ENCODE data around the gene SMIM22. TPM values are rescaled to one million over a fixed set of nuclear protein-coding genes. Genes with fewer than 3 reads are reported as not detected.

Gene SMIM22
- total and polyA plus RNA-seq, 12 donors: 0.73 TPM; not detected in 11

DNA sequence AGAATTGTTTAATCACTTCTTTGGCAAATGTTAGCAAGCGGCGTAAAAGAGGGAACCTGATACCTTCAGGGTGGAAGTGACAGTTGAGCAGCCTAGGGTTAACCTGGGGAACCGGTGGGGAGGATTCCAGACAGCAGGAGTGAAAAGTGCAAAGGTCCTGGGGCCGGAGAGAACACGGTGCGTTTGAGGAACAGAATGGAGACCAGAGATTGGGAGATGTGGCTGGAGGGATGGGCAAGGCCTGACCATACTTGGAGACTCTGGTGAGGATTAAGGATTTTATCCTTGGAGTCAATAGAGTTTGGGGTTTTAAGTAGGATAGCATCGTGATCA lies 25.9 kb upstream of the SMIM22 start:
- H3K9me3 ChIP-seq: no peaks in the 10 kb centered on the region
- WGBS, 2 donors: 63 to 66% methylated on average over 7 of the region's 7 CpGs
- H3K4me1 ChIP-seq: peaks cover 12 to 35% (median 32%) of the 10 kb centered on the region in 9 donors
- peaks cover 0 to 12% (median 0%) of the 10 kb centered on the region in 9 donors for H3K36me3 ChIP-seq
- intact Hi-C loops (cut with DNase I): loop anchor here in 3 of 10 donors (5.0 kb wide), 3 partner anchors 33 to 188 kb away; partner anchors contain the start of genes ROGDI (in 3 of the 3), ANKS3 (in 1 of the 3), DNAAF8 (in 1 of the 3) and SEC14L5 (in 1 of the 3)
- H3K4me3 ChIP-seq: peak overlapping the region in 9 of 10 donors; percentile 42 to 97 (median 82)
- H3K27ac ChIP-seq: peak overlapping the region in 8 of 10 donors; percentile 84 to 93 (median 90)
- DNase-seq (no peak), ATAC-seq (no peak)
- H3K27me3 ChIP-seq: no peaks in the 10 kb centered on the region
- TF ChIP-seq, protein P1, sequence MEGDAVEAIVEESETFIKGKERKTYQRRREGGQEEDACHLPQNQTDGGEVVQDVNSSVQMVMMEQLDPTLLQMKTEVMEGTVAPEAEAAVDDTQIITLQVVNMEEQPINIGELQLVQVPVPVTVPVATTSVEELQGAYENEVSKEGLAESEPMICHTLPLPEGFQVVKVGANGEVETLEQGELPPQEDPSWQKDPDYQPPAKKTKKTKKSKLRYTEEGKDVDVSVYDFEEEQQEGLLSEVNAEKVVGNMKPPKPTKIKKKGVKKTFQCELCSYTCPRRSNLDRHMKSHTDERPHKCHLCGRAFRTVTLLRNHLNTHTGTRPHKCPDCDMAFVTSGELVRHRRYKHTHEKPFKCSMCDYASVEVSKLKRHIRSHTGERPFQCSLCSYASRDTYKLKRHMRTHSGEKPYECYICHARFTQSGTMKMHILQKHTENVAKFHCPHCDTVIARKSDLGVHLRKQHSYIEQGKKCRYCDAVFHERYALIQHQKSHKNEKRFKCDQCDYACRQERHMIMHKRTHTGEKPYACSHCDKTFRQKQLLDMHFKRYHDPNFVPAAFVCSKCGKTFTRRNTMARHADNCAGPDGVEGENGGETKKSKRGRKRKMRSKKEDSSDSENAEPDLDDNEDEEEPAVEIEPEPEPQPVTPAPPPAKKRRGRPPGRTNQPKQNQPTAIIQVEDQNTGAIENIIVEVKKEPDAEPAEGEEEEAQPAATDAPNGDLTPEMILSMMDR (IDR thresholded peaks at IDR 0.05): no peak

DNA sequence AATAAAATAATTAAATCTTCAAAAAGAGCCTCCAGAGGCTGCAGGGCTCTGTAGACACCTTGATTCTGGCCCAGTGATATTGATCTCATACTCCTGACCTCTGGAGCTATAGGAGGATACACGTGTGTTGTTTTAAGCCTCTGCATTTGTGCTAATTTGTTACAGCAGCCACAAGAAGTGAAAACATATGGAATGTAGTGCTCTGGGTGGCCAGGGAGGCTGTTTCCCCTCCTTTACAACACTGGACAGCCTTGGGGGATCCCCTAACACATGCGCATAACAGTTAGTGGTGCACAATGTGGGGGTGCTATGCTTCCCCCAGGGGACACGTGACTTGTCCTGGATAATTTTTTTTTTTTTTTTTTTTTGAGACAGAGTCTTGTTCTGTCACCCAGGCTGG lies 23.5 kb upstream of the SMIM22 start:
- 68 to 70% methylated on average over 3 of the region's 3 CpGs for WGBS, 2 donors
- no peak overlapping the region for H3K27ac ChIP-seq
- ATAC-seq (no peak), DNase-seq (no peak)
- intact Hi-C loops (cut with DNase I): no loop called here
- TF ChIP-seq, protein P1 (IDR thresholded peaks at IDR 0.05): no peak
- H3K4me1 ChIP-seq: peaks cover 7 to 17% (median 15%) of the 10 kb centered on the region in 9 donors
- no peaks in the 10 kb centered on the region for H3K27me3 ChIP-seq
- no peak overlapping the region for H3K4me3 ChIP-seq
- no peaks in the 10 kb centered on the region for H3K9me3 ChIP-seq
- H3K36me3 ChIP-seq: no peaks in the 10 kb centered on the region

DNA sequence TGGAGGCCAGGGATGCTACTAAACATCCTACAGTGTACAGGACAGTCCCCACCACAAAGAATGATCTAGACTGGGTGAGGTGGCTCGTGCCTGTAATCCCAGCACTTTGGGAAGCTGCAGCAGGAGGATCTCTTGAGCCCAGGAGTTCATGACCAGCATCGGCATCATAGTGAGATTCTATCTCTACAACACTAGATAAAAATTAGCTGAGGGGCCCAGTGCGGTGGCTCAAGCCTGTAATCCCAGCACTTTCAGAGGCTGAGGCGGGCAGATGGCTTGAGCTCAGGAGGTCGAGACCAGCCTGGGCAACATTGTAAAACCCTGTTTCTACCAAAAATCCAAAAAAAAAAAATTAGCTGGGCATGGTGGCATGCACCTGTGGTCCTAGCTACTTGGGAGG lies 22.8 kb upstream of the SMIM22 start:
- Histone ChIP-seq H3K27me3 (no peaks in the 10 kb centered on the region), H3K9me3 (no peaks in the 10 kb centered on the region), H3K27ac (no peak overlapping the region), H3K36me3 (no peaks in the 10 kb centered on the region), H3K4me3 (no peak overlapping the region), H3K4me1 (peaks cover 7 to 15% (median 12%) of the 10 kb centered on the region in 9 donors)
- WGBS, 2 donors: 74 to 83% methylated on average over 5 of the region's 5 CpGs
- intact Hi-C loops (cut with DNase I): no loop called here
- no peak for DNase-seq
- ATAC-seq: no peak
- TF ChIP-seq, protein P1 (IDR thresholded peaks at IDR 0.05): no peak

DNA sequence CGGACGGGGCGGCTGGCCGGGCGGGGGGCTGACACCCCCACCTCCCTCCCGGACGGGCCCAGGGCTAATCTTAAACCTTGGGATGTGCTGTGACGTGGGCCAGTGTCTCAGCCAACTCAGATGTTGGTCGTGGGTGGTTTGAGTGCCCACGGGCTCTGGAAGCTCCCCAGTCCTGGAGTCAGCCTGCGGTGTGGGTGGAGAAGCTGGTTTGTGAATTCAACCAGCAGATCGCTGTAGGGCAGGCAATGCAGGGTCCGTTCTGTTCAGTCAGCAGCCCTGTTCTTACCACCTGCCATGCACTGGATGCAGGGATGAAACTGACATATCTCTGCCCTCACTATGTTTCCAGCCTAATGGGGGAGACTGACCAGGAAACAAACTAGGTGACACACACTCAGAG lies 20.2 kb upstream of the SMIM22 start:
- no peaks in the 10 kb centered on the region for H3K27me3 ChIP-seq
- no peak for ATAC-seq

More for the DNA sequence above, 20.2 kb upstream of the SMIM22 start:
- no peaks in the 10 kb centered on the region for H3K36me3 ChIP-seq
- TF ChIP-seq, protein P1 (IDR thresholded peaks at IDR 0.05): no peak
- intact Hi-C loops (cut with DNase I): no loop called here
- no peak overlapping the region for H3K4me3 ChIP-seq
- H3K27ac ChIP-seq: no peak overlapping the region
- WGBS, 2 donors: 86 to 88% methylated on average over 13 of the region's 13 CpGs
- no peak for DNase-seq
- H3K4me1 ChIP-seq: no peaks in the 10 kb centered on the region
- H3K9me3 ChIP-seq: no peaks in the 10 kb centered on the region

Measured in heart right ventricle (tissue), 16 donors.